NCI-H2029 treated with DMSO at 0.1 percent for 48 hours (cell line): ENCODE measurements around the gene ANKRD10.
"Not testable (repeated sequence)": the region's sequence is repeated elsewhere in the genome, so short reads cannot be mapped to it uniquely, and the experiment has no call there.

Experiments
- DNase-seq: peaks from one replicate; lab custom pipeline; 2025; lab: John Stamatoyannopoulos, UW

Gene ANKRD10

GRCh38 chr13:110866491-110867170 lies 48.2 kb downstream of the ANKRD10 start:
- no peak for DNase-seq

DNA sequence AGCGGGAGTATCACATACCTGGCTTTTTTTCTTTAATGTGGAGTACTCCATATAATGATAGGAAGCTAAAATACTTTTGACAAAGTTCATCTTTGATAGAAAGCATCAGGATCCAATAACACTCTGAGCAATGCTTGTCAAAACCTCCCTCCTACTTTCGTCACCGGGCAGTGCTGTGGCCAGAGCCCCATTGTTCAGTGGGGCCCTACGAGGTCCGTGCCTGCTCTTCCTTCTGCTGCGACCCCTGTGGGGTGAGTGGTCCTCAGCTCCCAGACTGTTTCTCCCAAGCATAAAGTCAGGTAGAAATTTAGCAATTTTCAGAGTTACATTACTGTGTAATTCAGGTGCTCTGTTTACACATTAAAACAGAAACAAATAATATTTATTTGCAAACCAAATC lies 51.2 kb downstream of the ANKRD10 start:
- DNase-seq = no peak

DNA sequence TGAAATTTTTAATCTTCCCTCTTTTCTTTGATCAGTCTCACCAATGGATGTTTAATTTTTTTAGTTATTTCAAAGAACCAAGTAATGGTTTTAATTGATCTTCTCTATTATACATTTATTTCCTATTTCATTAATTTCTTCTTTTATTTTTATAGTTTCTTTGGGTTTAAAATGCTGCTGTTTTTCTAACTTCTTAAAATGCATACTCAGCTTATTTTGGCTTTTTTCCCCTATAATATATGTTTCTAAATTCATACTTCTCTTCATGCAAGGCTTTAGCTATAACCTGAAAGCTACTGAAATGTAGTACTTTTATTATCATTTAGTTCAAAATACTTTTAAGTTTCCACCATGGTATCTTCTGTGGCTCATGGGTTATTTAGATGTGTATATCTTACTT lies 53.9 kb downstream of the ANKRD10 start:
- no peak for DNase-seq

DNA sequence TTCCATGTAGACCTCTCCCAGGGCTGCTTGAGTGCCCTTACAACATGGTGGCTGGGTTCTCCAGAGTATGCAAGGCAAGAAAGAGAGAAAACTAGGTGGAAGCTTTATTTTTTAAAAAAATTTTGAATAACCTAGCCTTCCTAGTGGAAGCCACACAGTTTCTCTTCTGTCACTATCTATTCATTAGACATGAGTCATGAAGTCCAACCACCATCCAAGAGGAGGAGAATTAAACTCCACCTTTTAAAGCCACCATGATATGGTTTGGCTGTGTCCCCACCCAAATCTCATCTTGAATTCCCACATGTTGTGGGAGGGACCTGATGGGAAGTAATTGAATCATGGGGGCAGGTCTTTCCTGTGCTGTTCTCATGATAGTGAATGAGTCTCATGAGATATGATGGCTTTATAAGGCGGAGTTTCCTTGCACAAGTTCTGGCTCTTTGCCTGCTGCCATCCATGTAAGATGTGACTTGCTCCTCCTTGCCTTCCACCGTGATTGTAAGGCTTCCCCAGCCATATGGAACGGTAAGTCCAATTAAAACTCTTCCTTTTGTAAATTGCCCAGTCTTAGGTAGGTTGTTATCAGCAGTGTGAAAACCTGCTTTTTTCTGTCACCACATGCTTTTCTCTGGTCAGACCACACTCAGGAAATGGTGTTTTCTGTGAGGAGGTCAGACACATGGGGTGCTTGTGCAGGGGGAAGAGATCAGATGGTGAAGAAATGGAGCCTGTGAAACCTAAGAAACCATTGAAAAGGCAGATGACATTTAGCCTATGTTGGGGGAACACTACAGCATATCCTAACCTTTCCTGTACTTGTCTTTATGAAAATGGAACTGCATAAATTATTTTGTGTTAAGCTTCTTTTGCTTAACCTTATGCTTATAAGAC lies 57.7 kb downstream of the ANKRD10 start:
- DNase-seq = no peak

GRCh38 chr13:110855363-110855762 lies 59.5 kb downstream of the ANKRD10 start:
- no peak for DNase-seq

- DNase-seq = no peak
Measured at GRCh38 chr13:110854866-110855265, 60.0 kb downstream of the ANKRD10 start.

DNA sequence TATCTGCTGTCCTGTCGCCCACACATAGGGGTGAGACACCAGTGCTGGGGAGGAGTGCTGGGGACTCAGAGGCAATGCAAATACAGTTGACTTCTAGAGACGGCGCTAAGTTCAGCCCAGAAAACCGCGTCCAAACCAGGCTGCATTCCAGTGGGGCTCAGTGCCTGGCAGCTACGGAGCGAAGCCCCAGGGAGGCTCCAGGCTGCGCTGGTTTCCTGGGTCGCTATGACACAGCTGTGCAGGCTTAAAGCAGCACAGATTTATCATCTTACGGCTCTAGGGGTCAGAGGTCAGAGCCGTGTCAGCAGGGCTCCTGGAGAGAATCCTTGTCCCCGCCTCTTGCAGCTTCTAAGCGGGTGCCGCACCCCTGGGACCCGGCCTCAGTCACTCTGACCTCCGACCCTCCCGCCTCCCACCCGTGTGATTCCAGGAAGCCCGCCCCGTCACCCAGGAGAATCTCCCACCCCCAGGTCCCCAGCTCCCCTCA lies 61.6 kb downstream of the ANKRD10 start:
- DNase-seq = no peak

DNA sequence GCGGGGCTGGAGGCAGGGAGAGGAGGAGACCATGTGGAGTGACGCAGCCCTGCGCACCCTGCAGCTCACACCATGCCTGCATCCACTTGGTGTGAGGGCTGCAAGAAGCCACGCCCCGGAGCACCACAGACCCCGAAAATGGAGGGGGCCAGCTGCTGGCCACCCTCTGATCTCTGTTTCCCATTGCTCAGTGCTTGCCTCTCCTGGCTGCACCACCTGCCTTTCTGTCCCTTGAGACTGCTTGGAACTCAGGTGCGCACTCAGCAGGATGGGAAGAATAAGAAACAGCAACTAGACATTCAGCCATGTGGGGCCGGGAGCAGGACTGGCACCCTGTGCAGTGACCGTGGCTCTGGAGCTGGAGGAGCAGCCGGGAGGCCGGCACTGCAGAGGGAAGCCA lies 64.0 kb downstream of the ANKRD10 start:
- no peak for DNase-seq

GRCh38 chr13:110850006-110850405 lies 64.9 kb downstream of the ANKRD10 start:
- no peak for DNase-seq

GRCh38 chr13:110845520-110845919 lies 69.3 kb downstream of the ANKRD10 start:
- no peak for DNase-seq

GRCh38 chr13:110841846-110842245 lies 73.0 kb downstream of the ANKRD10 start:
- DNase-seq = no peak

GRCh38 chr13:110841406-110841805 lies 73.5 kb downstream of the ANKRD10 start:
- DNase-seq = no peak

DNA sequence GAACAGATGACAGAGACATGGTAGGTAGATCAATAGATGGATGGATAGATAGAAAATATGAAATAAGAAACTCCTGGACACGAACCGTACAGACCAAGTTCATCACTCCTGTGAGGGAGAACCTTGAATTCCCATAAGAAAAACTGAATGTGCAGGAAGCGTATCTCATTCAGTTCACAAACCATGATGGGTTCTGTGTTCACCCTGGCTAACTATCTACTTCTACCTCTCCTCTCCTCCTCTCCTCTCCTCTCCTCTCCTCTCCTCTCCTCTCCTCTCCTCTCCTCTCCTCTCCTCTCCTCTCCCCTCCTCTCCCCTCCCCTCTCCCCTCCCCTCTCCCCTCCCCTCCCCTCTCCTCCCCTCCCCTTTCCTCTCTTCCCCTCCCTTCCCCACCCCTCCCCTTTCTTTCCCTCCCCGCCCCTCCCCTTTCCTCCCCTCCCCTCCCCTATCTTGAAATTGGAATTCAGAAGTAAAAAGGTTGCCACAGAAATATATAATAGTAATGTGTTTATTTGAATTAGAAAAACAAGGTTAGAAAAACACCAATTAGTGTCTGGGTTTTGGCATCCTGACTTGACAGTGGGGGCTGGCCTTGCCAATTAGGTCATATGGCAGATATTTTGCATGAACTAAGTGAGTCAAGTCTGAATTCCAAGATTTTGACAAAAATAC lies 75.9 kb downstream of the ANKRD10 start:
- no peak for DNase-seq

- no peak for DNase-seq
Measured at GRCh38 chr13:110838116-110838515, 76.8 kb downstream of the ANKRD10 start.

DNA sequence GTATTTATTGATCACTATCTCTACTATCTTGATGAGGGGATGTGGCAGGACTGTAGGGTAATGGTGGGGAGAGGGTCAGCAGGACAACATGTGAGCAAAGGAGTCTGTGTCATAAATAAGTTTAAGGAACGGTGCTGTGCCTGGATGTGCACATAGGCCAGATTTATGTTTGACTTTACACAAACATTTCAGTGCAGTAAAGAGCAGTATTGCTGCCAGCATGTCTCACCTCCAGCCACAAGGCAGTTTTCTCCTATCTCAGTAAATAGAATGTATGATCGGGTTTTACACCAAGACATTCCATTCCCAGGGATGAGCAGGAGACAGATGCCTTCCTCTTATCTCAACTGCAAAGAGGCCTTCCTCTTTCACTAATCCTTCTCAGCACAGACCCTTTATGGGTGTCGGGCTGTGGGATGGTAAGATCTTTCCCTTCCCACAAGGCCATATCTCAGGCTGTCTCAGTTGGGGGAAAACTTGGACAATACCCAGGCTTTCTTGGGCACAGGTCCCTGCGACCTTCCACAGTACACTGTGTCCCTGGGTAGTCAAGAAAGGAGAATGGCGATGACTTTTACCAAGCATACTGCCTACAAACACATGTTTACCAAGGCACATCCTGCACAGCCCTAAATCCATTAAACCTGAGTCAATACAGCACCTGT lies 77.3 kb downstream of the ANKRD10 start:
- DNase-seq = not testable (repeated sequence)

DNA sequence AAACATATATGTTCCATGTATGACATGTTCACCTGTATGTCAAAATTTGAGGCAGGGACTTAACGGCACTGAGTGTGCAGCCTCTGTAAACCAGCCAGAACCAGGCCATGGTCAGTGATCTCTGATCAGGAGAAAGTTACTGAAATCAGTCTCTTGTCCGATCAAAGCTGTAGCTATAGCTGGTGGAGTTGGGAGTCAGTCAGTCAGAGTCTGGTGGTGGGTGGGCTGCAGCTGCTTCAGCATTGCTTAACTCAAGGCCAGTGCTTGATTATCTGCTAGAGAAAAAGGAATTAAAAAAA lies 78.3 kb downstream of the ANKRD10 start:
- no peak for DNase-seq

DNA sequence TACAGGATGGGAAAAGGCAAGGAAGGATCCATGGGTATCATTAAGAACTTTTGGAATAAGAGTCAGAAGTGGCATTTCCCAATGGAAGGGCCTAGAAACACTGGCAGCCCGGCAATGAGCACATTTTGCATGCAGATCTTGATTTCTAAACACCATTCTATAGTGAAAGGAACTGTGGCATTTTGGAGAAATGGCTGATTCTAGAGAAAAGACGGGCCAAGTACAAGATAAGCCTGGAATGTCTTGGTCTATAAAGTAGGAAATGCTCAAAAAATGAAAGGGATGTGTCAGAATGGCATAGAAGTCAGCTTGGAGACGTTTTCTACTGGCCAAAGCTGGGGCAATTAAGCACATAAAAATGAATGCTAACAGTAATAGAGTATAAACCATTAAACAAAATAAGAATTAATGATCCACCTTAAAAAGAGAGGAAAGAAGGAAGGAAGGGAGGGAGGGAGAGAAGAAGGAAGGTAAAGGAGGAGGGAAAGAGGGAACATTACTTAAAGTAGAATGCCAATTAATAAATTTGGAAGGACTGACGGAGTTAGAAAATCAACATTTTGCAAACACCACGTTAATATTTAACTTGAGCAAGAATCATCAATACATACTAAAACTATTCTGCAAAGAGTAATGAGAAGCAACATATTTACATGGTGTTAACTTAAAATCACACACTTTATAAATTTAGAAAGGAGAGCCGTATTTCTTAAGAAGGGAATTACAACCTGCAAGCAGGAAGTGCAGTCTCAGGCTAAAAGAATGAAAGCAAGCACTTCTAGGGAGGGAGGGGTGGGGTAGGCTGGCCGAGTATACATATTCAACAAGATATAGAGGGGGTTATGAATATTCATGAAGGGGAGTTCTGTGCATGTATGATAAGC lies 78.9 kb downstream of the ANKRD10 start:
- DNase-seq = no peak

DNA sequence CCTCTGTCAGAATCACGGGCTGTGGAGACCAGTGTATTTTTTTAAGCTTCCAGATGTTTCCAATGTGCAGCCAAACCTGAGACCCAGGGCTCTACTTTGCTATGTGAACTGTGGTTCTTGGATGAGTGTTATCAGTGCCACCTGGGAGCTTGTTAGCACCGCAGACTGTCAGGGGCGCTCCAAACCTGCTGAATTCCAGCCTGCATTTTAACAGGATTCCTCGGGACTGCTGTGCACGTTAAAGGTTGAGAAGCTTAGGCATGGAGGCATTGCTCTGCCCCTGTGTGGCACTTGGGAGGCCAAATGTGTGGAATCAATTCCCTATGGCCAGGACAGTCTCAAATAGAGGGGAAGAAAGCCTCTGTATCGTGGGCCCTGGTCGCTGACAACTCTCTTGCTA lies 80.3 kb downstream of the ANKRD10 start:
- DNase-seq = no peak

GRCh38 chr13:110832531-110832930 lies 82.3 kb downstream of the ANKRD10 start:
- no peak for DNase-seq

DNA sequence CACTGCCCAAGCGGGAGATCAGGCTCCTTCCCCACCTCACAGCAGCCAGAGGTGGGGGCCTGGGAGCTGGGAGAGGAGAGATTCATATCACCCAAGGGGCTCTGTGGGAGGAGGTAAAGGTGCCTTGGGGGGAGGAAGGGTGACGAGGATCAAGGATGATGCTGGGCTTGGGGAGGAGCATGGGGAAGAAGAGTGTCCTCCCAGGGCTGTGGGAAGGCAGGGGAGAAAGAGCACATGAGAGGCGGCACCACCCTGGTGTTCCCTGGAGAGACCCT lies 82.7 kb downstream of the ANKRD10 start:
- DNase-seq = no peak

- no peak for DNase-seq
Measured at GRCh38 chr13:110831437-110832204, 83.2 kb downstream of the ANKRD10 start.
